GM18870 (cell line): ENCODE measurements around the gene DDX54.
"Not testable (repeated sequence)": the region's sequence is repeated elsewhere in the genome, so short reads cannot be mapped to it uniquely, and the experiment has no call there.

Experiments
- ATAC-seq: cut with Tn5 transposase; IDR thresholded peaks from one replicate; pipeline ENCODE4 v1.9.1; 2021; ENCODE audit warnings: moderate library complexity; ENCODE audit not compliant: unreplicated experiment

Gene DDX54

DNA sequence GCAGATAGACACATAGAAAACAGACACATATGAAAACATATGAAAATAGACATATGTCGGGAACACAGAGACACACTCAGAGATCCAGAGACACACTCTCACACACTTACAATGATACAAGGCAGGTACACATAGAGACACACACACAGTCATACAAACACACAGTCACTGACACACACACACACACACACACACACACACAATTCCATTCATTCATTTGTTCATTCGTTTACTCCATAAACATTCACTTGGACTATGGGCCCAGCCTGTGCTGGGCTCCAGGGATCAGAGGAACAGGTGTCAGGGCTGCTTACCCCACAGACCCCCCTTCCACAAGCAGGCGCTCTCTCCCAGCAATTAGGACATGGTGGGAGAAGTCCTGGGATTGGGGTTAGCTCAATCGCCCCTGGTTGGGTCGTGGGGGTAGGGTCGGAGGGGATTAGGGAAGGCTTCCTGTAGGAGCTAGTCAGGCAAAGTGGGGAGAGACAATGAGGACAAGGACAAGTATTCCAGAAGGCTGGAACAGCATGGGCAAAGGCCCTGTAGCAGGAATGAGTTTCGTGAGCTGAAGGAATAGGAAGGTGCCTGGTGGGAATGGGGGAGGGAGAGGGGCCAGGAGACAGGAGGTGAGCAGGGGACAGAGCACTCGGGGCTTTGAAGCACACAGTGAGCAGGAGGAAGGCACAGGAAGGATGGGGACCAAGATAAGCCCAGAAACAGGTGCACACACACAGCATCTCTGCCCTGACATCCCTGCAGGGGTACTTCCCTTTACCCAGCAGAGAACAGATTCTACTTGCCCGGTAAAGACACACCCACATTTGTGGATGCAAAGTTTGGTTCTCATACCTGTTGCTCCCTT, 56.2 kb downstream of the DDX54 start:
- no peak for ATAC-seq

DNA sequence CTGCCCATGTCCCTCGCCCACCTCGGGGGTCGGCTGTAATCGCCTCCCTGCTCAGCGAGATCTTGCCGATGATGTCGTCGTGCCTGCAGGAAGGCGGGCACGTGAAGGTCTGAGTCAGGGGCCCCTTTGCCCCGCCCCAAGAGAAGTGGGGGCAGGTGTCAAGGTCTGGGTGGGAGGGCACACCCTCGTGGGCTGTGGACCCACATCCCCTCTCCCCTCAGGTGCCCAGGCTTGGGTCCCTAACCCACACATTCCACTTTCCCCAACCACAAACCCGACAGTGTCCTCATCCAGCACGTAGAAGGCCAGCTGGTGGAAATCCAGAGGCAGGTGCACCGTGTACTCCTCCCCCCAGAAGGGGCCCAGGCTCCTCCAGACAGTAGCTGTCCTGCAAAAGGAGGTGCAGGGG, 57.5 kb downstream of the DDX54 start:
- ATAC-seq, result no peak

DNA sequence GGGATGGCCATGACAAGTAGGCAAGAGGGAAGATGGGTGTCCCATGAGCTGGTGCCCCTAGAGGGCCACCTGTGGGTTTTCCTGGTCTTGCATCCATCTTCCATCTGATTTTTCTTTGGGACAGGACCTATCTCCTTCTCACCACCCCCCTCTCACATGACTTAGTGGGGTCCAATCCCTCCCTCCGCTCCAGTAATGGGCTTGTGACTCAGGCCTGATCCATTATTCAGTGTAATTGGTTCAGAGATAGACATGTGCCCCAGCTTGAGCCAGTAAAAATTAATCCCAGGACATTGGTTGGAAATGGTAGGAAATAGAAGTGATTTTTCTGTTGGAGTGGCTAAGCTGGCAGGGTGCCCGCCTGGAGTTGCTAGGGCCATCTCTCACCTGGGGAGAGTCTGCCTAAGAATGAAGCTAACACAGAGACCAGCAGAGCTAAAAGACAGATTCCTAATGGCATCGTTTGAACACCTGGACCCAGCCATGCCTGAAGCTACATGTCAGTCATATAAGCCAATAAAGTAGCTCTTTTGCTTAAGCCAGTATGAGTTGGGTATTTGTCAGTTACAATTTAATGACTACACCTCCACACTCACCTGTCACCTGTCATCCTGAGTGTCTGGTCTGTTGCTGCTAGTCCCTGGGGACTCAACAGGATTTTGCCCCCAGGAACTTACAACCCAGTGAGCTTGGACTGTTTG, 64.5 kb downstream of the DDX54 start:
- no peak for ATAC-seq

DNA sequence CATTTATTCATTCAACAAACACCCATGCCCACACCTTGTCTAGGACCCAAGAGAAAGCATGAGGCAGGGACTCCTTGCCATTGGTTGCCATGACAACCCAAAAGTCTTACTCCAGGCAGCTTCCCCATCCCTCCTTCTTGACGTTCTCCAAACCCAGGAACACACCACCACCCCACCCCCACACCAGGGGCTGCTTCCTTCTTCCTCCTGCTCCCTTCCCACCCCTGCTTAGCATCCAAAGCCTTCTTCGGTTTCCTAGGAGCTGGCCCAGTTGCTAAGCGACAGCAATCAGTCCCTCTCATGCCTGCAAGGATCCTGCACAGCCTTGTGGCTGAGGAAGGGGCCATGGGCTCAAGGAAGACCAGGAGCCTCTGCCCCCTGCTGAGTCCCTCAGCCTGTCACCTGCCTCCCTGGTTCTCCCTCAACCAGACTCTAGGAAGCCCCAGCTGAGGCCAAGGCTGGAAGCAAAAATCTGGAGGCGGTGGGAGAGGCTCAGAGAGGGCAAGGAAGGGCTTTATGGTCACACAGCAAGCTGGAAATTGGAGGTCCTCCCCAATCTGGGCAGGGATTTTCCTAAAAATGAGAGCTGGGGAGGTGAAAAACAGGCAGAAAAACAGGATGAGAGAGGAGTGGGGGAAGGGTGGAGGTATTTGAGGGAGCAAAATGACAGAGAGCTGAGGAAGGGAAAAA, 65.2 kb downstream of the DDX54 start:
- no peak for ATAC-seq

DNA sequence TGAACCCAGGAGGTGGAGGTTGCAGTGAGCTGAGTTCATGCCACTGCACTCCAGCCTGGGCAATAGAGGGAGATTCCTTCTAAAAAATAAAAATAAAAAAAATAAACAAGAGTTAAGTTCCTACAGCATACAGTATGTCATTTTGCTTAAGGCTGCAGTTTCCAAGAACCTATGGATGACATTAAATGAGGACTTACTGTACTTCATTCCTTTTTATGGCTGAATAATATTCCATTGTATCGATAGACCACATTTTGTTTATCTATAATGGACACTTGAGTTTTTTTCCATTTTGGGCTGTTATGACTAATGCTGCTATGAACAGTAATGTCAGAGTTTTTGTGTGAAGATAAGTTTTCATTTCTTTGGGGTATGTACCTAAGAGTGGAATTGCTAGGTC, 67.1 kb downstream of the DDX54 start:
- no peak for ATAC-seq

DNA sequence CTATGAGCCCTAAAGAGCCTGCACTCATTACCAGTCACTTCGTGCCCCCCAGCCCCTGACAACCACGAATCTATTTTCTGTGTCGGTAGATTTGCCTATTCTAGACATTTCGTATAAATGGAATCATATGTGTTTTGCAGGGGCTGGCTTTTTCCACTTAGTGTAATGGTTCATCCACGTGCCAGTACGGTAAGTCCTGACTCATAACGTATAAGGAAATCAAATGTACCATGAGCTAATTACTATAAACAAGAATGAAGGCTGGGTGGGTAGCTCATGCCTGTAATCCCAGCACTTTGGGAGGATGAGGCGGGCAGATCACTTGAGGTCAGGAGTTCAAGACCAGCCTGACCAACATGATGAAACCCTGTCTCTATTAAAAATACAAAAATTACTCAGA, 67.6 kb downstream of the DDX54 start:
- not testable (repeated sequence) for ATAC-seq

DNA sequence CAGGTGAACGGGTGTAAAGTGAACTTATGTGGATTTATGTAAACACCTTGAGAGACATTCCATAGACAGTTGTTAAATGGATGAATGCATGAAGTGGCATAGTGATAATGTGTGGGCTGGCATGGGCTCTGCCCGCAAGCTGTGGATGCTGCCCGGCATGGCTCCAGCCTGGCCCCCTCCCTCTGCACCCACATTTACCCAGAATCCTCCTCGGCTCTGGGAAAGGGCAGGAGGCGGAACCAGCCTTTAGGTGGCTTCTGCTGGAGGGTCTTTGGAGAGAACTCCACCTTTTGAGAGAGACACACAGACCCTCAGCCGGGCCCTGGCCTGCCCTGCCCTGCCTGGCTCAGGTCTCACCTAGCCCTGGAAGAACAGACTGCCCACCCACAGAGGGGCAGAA, 68.4 kb downstream of the DDX54 start:
- ATAC-seq, result no peak

DNA sequence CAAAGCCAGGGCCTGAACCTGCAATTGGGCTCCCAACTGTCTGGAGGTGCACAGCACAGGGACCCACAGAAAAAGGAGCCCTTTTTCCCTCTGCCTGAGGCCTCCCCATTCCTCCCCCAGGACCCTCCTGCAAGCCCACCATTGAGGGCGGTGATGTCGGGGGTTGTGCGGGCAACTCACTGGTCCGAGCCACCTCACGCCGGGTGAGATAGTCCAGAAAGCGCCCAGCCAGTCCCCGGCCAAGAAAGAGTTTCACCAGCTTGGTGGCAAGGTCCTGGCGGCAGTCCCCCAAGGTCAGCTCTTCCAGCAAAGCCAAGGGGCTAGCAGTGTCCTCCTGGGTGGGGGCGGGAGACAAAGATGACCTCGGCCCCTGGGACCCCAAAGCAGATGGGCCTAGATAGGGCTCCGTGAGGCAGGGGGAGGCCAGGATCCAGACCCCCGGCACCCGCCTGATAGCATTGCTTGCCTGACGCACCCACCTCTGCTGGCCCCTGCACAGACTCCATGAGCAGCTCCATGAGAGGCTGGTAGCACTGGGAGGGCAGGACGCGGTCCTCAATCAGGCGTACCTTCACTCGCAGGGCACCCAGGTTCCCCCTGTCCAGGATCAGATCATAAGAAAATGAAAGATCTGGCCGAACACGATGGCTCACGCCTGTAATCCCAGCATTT, 69.7 kb downstream of the DDX54 start:
- no peak for ATAC-seq

DNA sequence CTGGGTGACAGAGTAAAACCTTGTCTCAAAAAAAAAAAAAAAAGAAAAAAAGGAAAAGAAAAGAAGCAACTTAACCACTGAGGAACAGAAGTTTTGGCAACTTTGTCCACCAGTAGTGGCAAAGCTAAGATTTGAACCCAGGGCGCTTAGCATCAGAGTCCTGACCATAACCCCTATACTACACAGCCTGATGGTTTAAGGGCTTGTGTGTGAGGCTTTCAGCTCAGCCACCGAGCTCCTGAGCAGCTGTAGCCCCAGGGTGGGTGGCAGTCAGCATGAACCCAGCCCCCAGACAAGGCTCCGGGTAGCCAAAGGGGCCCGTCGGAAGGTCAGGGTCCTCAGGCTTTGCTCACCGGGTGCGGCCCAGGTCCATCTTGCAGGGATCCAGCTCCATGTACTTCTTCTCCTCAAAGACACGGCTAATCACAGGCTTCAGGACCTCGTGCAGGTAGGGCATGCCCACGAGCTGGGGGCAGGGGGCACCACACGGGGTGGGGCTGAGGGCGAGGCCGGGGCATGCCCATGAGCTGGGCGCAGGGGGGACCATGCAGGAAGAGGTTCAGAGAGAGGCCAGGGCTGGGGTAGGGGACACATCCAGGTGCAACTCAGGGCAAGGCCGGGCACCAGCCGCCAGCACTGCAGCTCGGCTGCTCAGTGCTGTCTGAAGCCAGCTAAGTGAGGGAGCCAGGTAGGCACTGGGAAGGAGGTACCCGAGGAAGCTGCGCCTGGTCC, 70.7 kb downstream of the DDX54 start:
- ATAC-seq, result no peak

DNA sequence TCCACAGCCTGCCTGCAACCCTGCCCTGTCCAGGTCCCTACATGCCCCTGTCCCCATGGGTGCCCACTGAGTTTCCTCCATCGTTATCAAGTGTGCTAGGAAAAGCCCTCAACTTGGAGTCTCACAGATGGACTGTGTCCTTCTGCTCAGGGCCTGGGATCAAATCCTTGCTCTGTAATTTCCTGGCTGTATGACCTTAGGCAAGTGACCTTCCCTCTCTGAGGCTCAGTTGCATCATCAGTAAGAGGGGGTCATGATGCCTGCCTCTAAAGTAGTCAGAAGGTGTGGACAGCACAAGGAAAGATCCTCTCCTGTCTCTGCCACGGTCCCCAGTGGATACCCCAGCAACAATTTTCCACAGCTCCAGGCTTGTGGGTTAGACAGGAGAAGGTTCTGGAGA, 71.9 kb downstream of the DDX54 start:
- ATAC-seq, result no peak

DNA sequence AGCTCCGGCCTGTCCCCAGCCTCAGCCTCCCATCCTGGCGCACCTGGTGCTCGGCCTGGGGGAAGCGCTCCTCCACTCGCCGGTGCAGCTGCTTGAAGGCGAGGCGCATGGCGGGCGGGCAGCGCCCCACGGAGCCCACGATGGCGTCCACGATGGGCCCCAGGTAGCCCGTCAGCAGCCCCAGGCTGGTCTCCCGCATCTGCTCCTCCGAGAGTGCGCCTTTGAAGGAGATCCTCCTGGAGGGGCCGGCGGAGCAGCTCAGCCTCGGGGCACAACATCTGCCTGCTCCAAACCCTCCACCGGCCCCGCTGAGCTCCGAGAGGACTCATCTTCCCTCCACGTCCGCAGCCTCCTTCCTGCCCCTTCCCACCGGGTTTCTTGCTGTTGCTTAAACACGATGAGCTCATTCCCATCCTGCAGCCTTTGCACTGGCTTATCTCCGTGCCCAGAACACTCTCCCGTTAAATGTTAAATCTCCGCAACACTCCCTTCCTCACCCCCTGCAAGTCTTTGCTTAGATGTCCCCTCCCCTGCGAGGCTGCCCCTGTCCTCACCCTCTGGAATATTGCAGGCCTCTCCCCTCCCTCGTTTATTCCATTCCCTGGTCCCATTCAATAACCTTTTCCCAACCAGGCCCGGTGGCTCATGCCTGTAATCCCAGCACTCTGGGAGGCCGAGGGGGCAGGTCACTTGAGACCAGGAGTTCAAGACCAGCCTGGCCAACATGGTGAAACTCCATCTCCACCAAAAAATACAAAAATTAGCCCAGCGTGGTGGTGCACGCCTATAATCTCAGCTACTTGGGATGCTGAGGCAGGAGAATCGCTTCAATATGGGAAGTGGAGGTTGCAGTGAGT, 73.0 kb downstream of the DDX54 start:
- ATAC-seq, result no peak

DNA sequence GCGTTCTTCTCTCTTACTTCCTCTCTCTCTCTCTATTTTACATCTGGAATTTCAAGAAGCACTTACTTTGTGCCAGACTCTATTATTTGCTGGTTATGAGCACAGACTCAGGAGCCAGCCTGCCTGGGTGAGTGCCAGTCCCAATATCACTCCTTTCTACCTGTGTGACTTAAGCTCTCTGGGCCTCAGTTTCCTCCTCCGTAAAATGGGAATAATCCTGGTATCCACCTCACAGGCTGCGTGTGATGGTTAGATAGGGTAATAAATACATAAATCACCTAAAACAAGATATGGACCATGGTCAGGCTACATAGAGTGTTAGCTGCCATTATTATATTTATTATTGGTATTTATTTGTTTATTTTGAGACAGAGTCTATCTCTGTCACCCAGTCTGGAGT, 74.0 kb downstream of the DDX54 start:
- no peak for ATAC-seq

DNA sequence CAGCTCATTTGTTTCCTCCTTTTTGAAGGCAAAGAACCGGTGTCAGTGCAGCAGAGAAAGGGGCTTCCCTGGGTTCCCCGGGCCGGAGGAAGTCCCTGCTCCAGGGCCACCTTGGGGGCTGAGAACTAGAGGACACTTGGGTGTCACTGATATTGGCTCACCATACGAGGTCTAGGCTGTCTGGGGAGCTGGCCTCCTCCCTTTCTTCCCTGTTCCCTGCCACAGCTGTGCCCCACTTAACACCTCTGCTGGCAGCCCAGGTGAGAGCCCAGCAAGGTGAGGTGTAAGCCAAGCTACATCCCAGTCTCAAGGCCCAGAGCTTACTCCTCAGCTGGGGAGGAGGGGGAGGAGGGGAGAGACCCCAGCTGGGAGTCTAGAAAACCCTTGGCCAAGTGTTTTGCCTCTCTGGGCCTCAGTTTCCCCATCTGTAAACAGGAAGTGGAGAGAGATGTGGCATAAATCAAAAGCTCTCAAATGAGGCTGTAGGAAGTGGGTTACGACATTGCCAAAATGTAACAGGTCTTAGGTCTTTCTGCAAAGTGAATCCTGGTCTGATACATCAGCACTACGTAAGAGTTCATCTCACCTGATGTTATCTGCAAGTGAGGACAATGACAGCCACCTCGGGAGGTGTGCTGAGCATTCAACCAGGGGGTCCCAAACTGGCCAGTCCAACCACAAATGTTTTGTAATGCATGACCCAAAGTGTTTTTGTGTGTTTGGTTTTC, 75.2 kb downstream of the DDX54 start:
- no peak for ATAC-seq

DNA sequence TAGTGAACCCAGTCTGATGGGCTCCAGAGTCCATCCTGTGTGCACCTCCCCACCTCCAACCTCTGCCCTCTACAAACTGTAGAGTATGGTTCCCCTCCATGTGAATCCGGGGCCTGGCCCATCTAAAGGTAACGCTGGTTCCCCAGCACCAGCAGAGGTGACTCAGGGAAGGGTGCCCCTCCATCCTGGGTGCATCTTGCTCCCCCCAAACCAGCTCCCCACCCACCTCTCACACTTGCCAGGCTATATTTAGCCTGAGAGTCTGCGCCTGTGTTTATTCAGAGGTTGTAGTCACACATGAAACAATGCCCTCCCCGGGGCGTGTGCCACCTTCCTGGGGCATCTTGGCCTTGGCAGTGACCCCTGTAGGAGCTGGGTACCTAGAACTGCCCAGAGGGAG, 75.9 kb downstream of the DDX54 start:
- ATAC-seq, result no peak

DNA sequence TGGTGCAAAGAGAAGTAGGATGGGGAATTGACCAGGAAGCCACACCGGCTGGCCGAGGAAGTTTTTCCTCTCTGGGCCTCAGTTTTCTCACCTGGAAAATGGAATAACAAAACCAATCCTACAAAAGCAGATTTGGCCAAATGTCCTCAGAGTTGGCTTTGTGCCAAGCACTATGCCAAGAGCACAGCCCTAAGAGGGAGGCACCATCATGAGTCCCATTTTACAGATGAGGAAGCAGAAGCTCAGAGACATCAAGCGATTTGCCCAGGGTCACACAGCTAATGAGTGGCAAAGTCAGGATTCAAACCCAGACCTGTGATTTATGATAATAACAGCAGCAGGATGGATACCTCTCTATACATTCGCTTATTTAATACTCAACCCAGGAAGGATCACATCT, 77.0 kb downstream of the DDX54 start:
- no peak for ATAC-seq
